Tibial nerve (tissue), 3 donors: Measurements from ENCODE around the gene SCLT1.

Source experiments
- POLR2A ChIP-seq, 2 donors: fragments of 450-650 bp; IDR thresholded peaks; one replicate each; pipeline ENCODE4 v1.6.1; 2017; ENCODE audit warnings: antibody characterized with exemption in 2 of 2, mild to moderate bottlenecking in 2 of 2, moderate library complexity in 2 of 2
- TF ChIP-seq, protein P1 (sequence below), 5 experiments: fragments of 200-600 bp in 3 of 5; fragments of 450-650 bp in 2 of 5; sonication (generic) in 3 of 5; IDR thresholded peaks; one replicate each; pipeline ENCODE4 v1.5.1; 2016 to 2019; ENCODE audit warnings: antibody characterized with exemption in 5 of 5, mild to moderate bottlenecking in 3 of 5, moderate library complexity in 2 of 5

DNA sequence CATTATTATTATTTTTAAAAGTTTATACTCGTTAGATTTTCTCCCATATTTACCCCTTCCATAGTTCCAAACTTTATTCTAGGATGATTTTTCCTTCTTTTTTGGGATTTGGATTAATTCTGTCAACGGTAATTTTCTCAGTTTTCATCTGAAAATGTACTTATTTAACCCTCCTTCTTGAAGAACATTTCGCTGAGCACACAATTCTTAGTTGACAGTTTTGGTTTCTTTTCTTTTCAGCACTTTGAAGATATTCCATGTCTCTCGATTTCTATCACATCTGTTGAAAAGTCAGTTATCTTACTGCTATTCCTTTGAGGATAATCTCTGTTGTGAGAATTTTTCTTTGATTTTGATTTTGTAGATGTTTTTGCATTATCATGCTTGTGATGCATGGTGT is 85.2 kb downstream of the SCLT1 start:
- TF ChIP-seq, protein P1, sequence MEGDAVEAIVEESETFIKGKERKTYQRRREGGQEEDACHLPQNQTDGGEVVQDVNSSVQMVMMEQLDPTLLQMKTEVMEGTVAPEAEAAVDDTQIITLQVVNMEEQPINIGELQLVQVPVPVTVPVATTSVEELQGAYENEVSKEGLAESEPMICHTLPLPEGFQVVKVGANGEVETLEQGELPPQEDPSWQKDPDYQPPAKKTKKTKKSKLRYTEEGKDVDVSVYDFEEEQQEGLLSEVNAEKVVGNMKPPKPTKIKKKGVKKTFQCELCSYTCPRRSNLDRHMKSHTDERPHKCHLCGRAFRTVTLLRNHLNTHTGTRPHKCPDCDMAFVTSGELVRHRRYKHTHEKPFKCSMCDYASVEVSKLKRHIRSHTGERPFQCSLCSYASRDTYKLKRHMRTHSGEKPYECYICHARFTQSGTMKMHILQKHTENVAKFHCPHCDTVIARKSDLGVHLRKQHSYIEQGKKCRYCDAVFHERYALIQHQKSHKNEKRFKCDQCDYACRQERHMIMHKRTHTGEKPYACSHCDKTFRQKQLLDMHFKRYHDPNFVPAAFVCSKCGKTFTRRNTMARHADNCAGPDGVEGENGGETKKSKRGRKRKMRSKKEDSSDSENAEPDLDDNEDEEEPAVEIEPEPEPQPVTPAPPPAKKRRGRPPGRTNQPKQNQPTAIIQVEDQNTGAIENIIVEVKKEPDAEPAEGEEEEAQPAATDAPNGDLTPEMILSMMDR (IDR thresholded peaks at IDR 0.05) = no peak
- no peak for TF ChIP-seq POLR2A (IDR thresholded peaks at IDR 0.05)
